Caco-2 (cell line): ENCODE results near the gene TSPAN4. TPM values are rescaled to one million over a fixed set of nuclear protein-coding genes. Genes with fewer than 3 reads are reported as not detected.

Experiments used
- BruUV-seq: library from RNA; stranded (reverse); fragments of 400-500 nt; replicated peaks from 2 replicates; lab custom pipeline; 2021; lab: Mats Ljungman, UMichigan
- CTCF ChIA-PET: fragments of 300-600 bp; sonication (Branson Sonifier 250); formaldehyde crosslinking; loops from one replicate; lab custom pipeline; 2022; ENCODE audit warnings: antibody characterized with exemption; lab: Charles Lee
- POLR2A ChIA-PET: fragments of 300-600 bp; sonication (Branson Sonifier 250); formaldehyde crosslinking; loops from one replicate; lab custom pipeline; 2022; ENCODE audit warnings: antibody characterized with exemption; lab: Charles Lee
- DNase-seq, 2 experiments: peaks; one replicate each; pipeline versions ENCODE4 v3.0.0 to v3.0.0-alpha.2; 2020 to 2022
- H3K27me3 ChIP-seq: replicated peaks from 2 replicates; pipeline ENCODE4 v1.6.0; 2011; ENCODE audit warnings: low read length; ENCODE audit not compliant: control insufficient read depth, insufficient read depth
- H3K36me3 ChIP-seq: 2 replicates; pipeline ENCODE4 v1.5.1; 2011; ENCODE audit warnings: low read length; ENCODE audit not compliant: control insufficient read depth, insufficient read depth
- H3K4me1 ChIP-seq: fragments of 250-450 bp; sonication (Bioruptor Pico); 2 replicates; pipeline ENCODE4 v1.5.1; 2020; ENCODE audit warnings: mild to moderate bottlenecking
- H3K4me3 ChIP-seq: 2 replicates; pipeline ENCODE4 v1.5.1; 2011; ENCODE audit warnings: low read depth, mild to moderate bottlenecking, control low read depth, low read length
- H3K9me3 ChIP-seq: fragments of 250-450 bp; sonication (Bioruptor Pico); 2 replicates; pipeline ENCODE4 v1.5.1; 2020; ENCODE audit warnings: mild to moderate bottlenecking, moderate library complexity
- H3K27ac Mint-ChIP-seq: one replicate; pipeline ENCODE4 v1.8.0; 2022; ENCODE audit warnings: mixed read lengths; ENCODE audit not compliant: unreplicated experiment
- H3K27me3 Mint-ChIP-seq: one replicate; pipeline ENCODE4 v1.8.0; 2022; ENCODE audit warnings: mixed read lengths; ENCODE audit not compliant: insufficient read depth, unreplicated experiment
- H3K36me3 Mint-ChIP-seq: one replicate; pipeline ENCODE4 v1.8.0; 2022; ENCODE audit warnings: mild to moderate bottlenecking, mixed read lengths; ENCODE audit not compliant: insufficient read depth, unreplicated experiment
- H3K4me1 Mint-ChIP-seq: one replicate; pipeline ENCODE4 v1.8.0; 2022; ENCODE audit warnings: low read depth, mixed read lengths; ENCODE audit not compliant: unreplicated experiment
- H3K4me3 Mint-ChIP-seq: one replicate; pipeline ENCODE4 v1.8.0; 2022; ENCODE audit warnings: mild to moderate bottlenecking, moderate library complexity, mixed read lengths; ENCODE audit not compliant: unreplicated experiment
- H3K9me3 Mint-ChIP-seq: one replicate; pipeline ENCODE4 v1.8.0; 2022; ENCODE audit warnings: mixed read lengths; ENCODE audit not compliant: unreplicated experiment
- intact Hi-C: fragments of 100-400 bp; cut with micrococcal nuclease; formaldehyde crosslinking; loops from one replicate; pipeline ENCODE4 v1.10.0; 2022; ENCODE audit not compliant: unreplicated experiment
- total RNA-seq: library from RNA; stranded (reverse); gene quantifications from 2 replicates; pipeline ENCODE4 v1.2.3, GENCODE V29; 2022
- TF ChIP-seq, protein P1 (sequence below), 2 experiments: fragments of 200-600 bp in 1 of 2; IDR thresholded peaks; 1 replicate in 1 of 2; 2 replicates in 1 of 2; pipeline versions ENCODE4 v1.5.1 to v1.8.0; 2011 to 2022; ENCODE audit warnings: antibody characterized with exemption in 1 of 2, control low read depth in 1 of 2, inconsistent platforms in 1 of 2, low read depth in 1 of 2, low read length in 1 of 2, mild to moderate bottlenecking in 1 of 2, moderate library complexity in 1 of 2; ENCODE audit not compliant: insufficient read depth in 1 of 2, severe bottlenecking in 1 of 2, unreplicated experiment in 1 of 2

The TSPAN4 gene
- total RNA-seq, 1 experiment from 2014 or later = 95.9 TPM

DNA sequence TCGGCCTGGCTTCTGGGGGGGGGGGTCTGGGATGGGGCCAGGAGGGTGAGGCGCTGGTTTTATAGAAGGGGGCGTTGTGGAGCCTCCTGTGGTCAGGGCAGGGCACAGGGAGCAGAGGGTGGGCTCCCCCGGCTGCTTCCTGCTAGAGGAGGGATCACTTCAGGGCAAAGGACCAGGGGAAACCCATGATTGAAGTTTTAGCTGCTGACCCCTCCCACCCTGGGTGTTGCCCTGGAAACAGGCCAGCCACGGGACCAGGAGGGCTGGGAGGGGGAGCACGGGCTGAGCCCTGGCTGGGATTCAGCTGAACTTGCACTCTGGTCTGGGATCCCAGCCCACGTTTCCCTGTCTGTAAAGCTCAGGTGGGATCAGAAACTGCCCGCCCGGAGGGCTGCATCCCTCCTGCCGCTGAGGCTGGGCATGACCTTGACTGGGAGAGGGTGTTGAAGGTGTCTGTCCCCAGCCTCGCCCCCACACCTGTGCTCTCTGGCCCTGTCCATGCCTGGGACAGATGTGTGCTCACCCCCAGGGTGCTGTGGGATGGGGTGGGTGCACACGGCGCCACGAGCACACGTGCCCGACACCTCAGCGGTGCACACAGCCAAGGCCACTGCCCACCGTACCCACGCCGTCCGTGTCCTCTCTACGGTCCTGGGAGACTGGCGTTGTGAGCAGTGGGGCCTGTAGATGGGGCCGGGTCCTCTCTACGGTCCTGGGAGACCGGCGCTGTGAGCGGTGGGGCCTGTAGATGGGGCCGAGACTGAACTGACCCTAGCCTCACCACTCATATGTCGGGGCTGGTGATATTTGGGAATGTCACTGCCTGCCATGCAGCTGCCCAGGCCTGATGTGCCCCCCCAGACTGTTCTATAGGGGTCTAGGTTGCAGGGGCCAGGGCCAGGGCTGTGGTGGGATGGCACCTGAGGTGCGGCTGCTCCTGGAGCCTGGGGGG, 2.3 kb downstream of the TSPAN4 start:
- peaks cover 48% of the 10 kb centered on the region for H3K36me3 Mint-ChIP-seq
- Histone ChIP-seq H3K27me3 (no peaks in the 10 kb centered on the region), H3K36me3 (peaks cover 1% of the 10 kb centered on the region; the same call in 1 of the 2 replicates), H3K4me1 (peaks cover 37% of the 10 kb centered on the region), H3K9me3 (no peaks in the 10 kb centered on the region), H3K4me3 (peak overlapping the region; percentile 68; the same call in 1 of the 2 replicates)
- H3K4me1 Mint-ChIP-seq = peaks cover 11% of the 10 kb centered on the region
- ChIA-PET POLR2A (interaction anchor here (0.6 kb wide), 1 partner anchor 36 kb away, joined by 4 read pairs; the partner anchor contains the start of gene RPLP2), CTCF (interaction anchor here (0.5 to 0.7 kb wide), 3 partner anchors 231 to 845 kb away, joined by 3 to 5 read pairs (median 4); no protein-coding TSS in a partner anchor)
- H3K4me3 Mint-ChIP-seq = peak overlapping the region; percentile 90
- DNase-seq = peak in 1 of 2 experiments; percentile 67
- intact Hi-C loops = no loop called here
- H3K9me3 Mint-ChIP-seq = no peaks in the 10 kb centered on the region
- no peaks in the 10 kb centered on the region for H3K27me3 Mint-ChIP-seq
- TF ChIP-seq, protein P1, sequence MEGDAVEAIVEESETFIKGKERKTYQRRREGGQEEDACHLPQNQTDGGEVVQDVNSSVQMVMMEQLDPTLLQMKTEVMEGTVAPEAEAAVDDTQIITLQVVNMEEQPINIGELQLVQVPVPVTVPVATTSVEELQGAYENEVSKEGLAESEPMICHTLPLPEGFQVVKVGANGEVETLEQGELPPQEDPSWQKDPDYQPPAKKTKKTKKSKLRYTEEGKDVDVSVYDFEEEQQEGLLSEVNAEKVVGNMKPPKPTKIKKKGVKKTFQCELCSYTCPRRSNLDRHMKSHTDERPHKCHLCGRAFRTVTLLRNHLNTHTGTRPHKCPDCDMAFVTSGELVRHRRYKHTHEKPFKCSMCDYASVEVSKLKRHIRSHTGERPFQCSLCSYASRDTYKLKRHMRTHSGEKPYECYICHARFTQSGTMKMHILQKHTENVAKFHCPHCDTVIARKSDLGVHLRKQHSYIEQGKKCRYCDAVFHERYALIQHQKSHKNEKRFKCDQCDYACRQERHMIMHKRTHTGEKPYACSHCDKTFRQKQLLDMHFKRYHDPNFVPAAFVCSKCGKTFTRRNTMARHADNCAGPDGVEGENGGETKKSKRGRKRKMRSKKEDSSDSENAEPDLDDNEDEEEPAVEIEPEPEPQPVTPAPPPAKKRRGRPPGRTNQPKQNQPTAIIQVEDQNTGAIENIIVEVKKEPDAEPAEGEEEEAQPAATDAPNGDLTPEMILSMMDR (IDR thresholded peaks at IDR 0.05; ENCODE audit: insufficient read depth in 1 of 2, low read depth in 1 of 2, low read length in 1 of 2, severe bottlenecking in 1 of 2, unreplicated experiment in 1 of 2) = no peak
- BruUV-seq = no TSS peak
- H3K27ac Mint-ChIP-seq = peak overlapping the region; percentile 88

DNA sequence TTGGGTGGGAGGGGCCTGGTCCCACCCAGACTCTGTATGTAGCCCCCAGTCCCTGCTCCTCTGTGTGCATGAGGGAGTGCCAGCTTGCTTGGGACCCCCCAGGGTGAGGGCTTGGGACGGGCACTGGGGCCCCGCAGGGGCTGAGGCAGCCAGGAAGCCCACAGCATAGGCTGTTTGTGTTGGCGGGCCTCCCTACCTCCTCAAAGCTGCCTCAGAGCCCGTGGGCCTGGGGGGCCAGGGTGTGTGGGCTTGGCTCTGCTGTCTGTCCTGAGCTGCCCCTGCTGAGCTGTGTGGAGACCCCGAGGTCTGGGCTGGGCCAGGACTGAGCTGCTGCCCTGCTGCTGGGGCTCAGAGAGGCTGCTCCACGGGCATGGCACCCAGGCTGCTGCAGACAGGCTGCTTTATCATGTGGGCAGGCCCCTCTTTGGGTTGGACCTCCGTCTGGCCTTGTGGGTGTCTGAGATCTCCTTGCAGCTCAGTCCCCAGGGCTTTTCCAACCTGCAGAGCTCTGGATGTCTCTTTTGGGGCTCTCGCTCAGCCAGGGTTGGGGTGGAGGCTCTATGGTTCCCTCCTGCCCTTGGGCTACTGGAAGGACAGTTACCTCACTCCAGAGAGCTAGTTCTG, 3.3 kb downstream of the TSPAN4 start:
- no peak overlapping the region for H3K4me3 ChIP-seq
- Mint-ChIP-seq H3K4me1 (peaks cover 3% of the 10 kb centered on the region), H3K27me3 (no peaks in the 10 kb centered on the region), H3K36me3 (peaks cover 46% of the 10 kb centered on the region), H3K4me3 (no peak overlapping the region), H3K27ac (no peak overlapping the region), H3K9me3 (no peaks in the 10 kb centered on the region)
- H3K27me3 ChIP-seq = no peaks in the 10 kb centered on the region
- POLR2A ChIA-PET = no interaction called here
- no TSS peak for BruUV-seq
- no peak for DNase-seq
- H3K9me3 ChIP-seq = no peaks in the 10 kb centered on the region
- intact Hi-C loops = no loop called here
- TF ChIP-seq, protein P1 (IDR thresholded peaks at IDR 0.05; ENCODE audit: insufficient read depth in 1 of 2, low read depth in 1 of 2, low read length in 1 of 2, severe bottlenecking in 1 of 2, unreplicated experiment in 1 of 2) = no peak
- no peaks in the 10 kb centered on the region for H3K36me3 ChIP-seq
- peaks cover 44% of the 10 kb centered on the region for H3K4me1 ChIP-seq
- CTCF ChIA-PET = interaction anchor here (1.4 kb wide), 1 partner anchor 52 kb away, joined by 5 read pairs; no protein-coding TSS in a partner anchor

DNA sequence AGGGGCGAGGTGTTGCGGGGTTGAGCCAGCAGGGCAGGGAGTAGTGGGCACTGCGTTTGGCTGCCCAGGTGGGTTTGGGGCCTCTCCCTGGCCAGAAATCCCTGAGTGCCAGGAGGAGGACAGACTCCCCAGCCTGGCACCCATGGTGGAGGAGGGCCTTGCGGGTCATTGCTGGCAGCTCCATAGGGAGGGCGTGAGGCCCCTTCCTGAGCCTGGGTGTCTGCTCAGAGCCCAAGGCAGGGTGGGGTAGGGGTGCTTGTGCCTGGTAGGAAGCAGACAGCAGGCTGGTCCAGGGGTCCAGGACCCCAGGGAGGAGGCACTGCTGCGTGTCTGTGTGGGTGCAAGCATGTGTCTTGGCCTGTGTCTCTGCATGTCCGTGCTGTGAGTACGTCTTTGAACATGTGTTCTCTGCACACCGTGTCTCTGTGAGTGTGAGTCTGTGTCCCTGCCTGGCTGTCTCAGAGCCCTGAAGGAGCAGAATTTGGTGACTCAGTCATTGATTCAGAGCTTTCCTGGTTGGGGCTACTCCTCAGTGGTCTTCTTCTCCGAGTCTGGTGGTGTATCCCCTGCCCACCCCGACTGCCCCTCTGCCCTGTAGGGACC, 3.9 kb downstream of the TSPAN4 start:
- POLR2A ChIA-PET = no interaction called here
- H3K4me3 Mint-ChIP-seq = no peak overlapping the region
- no peak overlapping the region for H3K27ac Mint-ChIP-seq
- no peaks in the 10 kb centered on the region for H3K27me3 Mint-ChIP-seq
- TF ChIP-seq, protein P1 (IDR thresholded peaks at IDR 0.05; ENCODE audit: insufficient read depth in 1 of 2, low read depth in 1 of 2, low read length in 1 of 2, severe bottlenecking in 1 of 2, unreplicated experiment in 1 of 2) = no peak
- CTCF ChIA-PET = interaction anchor here (1.4 kb wide), 1 partner anchor 52 kb away, joined by 5 read pairs; no protein-coding TSS in a partner anchor
- Histone ChIP-seq H3K4me3 (no peak overlapping the region), H3K36me3 (no peaks in the 10 kb centered on the region), H3K27me3 (no peaks in the 10 kb centered on the region), H3K9me3 (no peaks in the 10 kb centered on the region), H3K4me1 (peaks cover 43% of the 10 kb centered on the region)
- BruUV-seq = no TSS peak
- H3K36me3 Mint-ChIP-seq = peaks cover 42% of the 10 kb centered on the region
- intact Hi-C loops = no loop called here
- no peak for DNase-seq
- H3K4me1 Mint-ChIP-seq = no peaks in the 10 kb centered on the region
- no peaks in the 10 kb centered on the region for H3K9me3 Mint-ChIP-seq
